B cell (primary cell): Measurements from ENCODE around the gene FERMT3. TPM values are rescaled to one million over a fixed set of nuclear protein-coding genes. Genes with fewer than 3 reads are reported as not detected.

Experiments
- ATAC-seq: fragments of 200-7000 bp; cut with Tn5 transposase; one replicate; pipeline ENCODE4 v1.10.0; 2021; ENCODE audit warnings: low read depth, mild to moderate bottlenecking, moderate number of reproducible peaks, moderate library complexity
- CTCF ChIA-PET: fragments of 350-600 bp; sonication (Branson Sonifier 250); formaldehyde crosslinking; loops from one replicate; lab custom pipeline; 2021; ENCODE audit warnings: antibody characterized with exemption, inconsistent platforms; lab: Charles Lee
- POLR2A ChIA-PET: fragments of 350-600 bp; sonication (Branson Sonifier 250); formaldehyde crosslinking; loops from one replicate; lab custom pipeline; 2021; ENCODE audit warnings: antibody characterized with exemption; lab: Charles Lee
- DNase-seq: peaks from one replicate; pipeline ENCODE4 v3.0.0; 2013
- H2AFZ ChIP-seq: 2 replicates; pipeline ENCODE4 v1.6.1; 2012; ENCODE audit warnings: mild to moderate bottlenecking, low read depth, low read length; ENCODE audit not compliant: insufficient read depth, poor library complexity, severe bottlenecking
- H3K27ac ChIP-seq, 2 donors: 1 replicate in 1 of 2; 2 replicates in 1 of 2; pipeline ENCODE4 v1.5.1; 2012 to 2013; ENCODE audit warnings: low read length in 2 of 2, mild to moderate bottlenecking in 2 of 2, moderate library complexity in 1 of 2
- H3K27me3 ChIP-seq, 4 experiments: fragments of 200-600 bp in 1 of 4; sonication (generic) in 1 of 4; replicated peaks in 1 of 4; 1 replicate in 2 of 4; 2 replicates in 2 of 4; pipeline versions ENCODE4 v1.6.1 to v1.7.0; 2013 to 2016; ENCODE audit warnings: low read length in 3 of 4, mild to moderate bottlenecking in 2 of 4, mixed read lengths in 1 of 4, moderate library complexity in 1 of 4; ENCODE audit not compliant: insufficient read depth in 4 of 4, control insufficient read depth in 3 of 4; ENCODE audit errors: control extremely low read depth in 1 of 4
- H3K36me3 ChIP-seq, 2 experiments: replicated peaks in 1 of 2; 1 replicate in 1 of 2; 2 replicates in 1 of 2; pipeline versions ENCODE4 v1.6.1 to v1.7.1; 2013; ENCODE audit warnings: low read length in 1 of 2; ENCODE audit not compliant: insufficient read depth in 2 of 2, control insufficient read depth in 1 of 2; ENCODE audit errors: control extremely low read depth in 1 of 2, extremely low read depth in 1 of 2
- H3K4me1 ChIP-seq, 2 donors: fragments of 200-600 bp in 1 of 2; sonication (generic) in 1 of 2; 1 replicate in 1 of 2; 2 replicates in 1 of 2; pipeline versions ENCODE4 v1.5.1 to v1.6.1; 2013 to 2017; ENCODE audit warnings: low read length in 2 of 2; ENCODE audit not compliant: control insufficient read depth in 2 of 2, insufficient read depth in 2 of 2
- H3K4me2 ChIP-seq: replicated peaks from 2 replicates; pipeline ENCODE3; 2012; ENCODE audit warnings: mild to moderate bottlenecking, low read depth, low read length; ENCODE audit not compliant: poor library complexity, severe bottlenecking
- H3K4me3 ChIP-seq, 5 experiments: fragments of 200-600 bp in 1 of 5; sonication (generic) in 1 of 5; 1 replicate in 3 of 5; 2 replicates in 2 of 5; pipeline versions ENCODE4 v1.5.1 to v1.7.0; 2011 to 2016; ENCODE audit warnings: low read length in 4 of 5, mild to moderate bottlenecking in 4 of 5, low read depth in 2 of 5, control low read depth in 1 of 5, moderate library complexity in 1 of 5; ENCODE audit not compliant: insufficient read depth in 1 of 5; ENCODE audit errors: control extremely low read depth in 1 of 5, extremely low read depth in 1 of 5
- H3K79me2 ChIP-seq: fragments of 200-600 bp; sonication (generic); one replicate; pipeline ENCODE4 v1.6.0; 2016; ENCODE audit warnings: low read length; ENCODE audit not compliant: control insufficient read depth, insufficient read depth
- H3K9ac ChIP-seq: fragments of 200-600 bp; sonication (generic); 2 replicates; pipeline ENCODE4 v1.6.1; 2017; ENCODE audit warnings: mild to moderate bottlenecking, low read length, moderate library complexity
- H3K9me3 ChIP-seq, 3 donors: one replicate each; pipeline versions ENCODE4 v1.6.1 to v1.7.1; 2013; ENCODE audit warnings: low read length in 2 of 3; ENCODE audit not compliant: control insufficient read depth in 2 of 3, insufficient read depth in 1 of 3; ENCODE audit errors: control extremely low read depth in 1 of 3
- H4K20me1 ChIP-seq: 2 replicates; pipeline ENCODE4 v1.6.0; 2012; ENCODE audit warnings: mild to moderate bottlenecking, low read length; ENCODE audit not compliant: insufficient read depth, control insufficient read depth, poor library complexity, severe bottlenecking
- H3K27ac Mint-ChIP-seq: one replicate; pipeline ENCODE4 v1.8.0; 2021; ENCODE audit warnings: mixed read lengths
- H3K27me3 Mint-ChIP-seq: one replicate; pipeline ENCODE4 v1.8.0; 2021; ENCODE audit warnings: mixed read lengths
- H3K4me1 Mint-ChIP-seq: one replicate; pipeline ENCODE4 v1.8.0; 2021; ENCODE audit warnings: mixed read lengths
- H3K4me3 Mint-ChIP-seq: one replicate; pipeline ENCODE4 v1.8.0; 2021; ENCODE audit warnings: mixed read lengths
- H3K9me3 Mint-ChIP-seq: one replicate; pipeline ENCODE4 v1.8.0; 2022; ENCODE audit warnings: mixed read lengths; ENCODE audit not compliant: insufficient read depth
- EZH2 ChIP-seq: IDR thresholded peaks from 2 replicates; pipeline ENCODE4 v1.6.1; 2012; ENCODE audit warnings: borderline replicate concordance, low read depth, mild to moderate bottlenecking, moderate library complexity, low read length; ENCODE audit not compliant: insufficient read depth, poor library complexity, severe bottlenecking
- WGBS: methylation state at CpG from one replicate; pipeline ENCODE4 v1.1.5; 2013; ENCODE audit warnings: missing lambda C conversion rate; ENCODE audit not compliant: insufficient coverage; 5-methylcytosine and 5-hydroxymethylcytosine counted together
- intact Hi-C: fragments of 100-400 bp; cut with micrococcal nuclease; formaldehyde crosslinking; loops from one replicate; pipeline ENCODE4 v1.10.0; 2022
- polyA plus RNA-seq: library from polyadenylated mRNA; depleted of rRNA; stranded (reverse); fragments of >200 nt; gene quantifications from 2 replicates; pipeline ENCODE4 v1.2.3, GENCODE V29; 2012
- total RNA-seq, 2 donors: library from RNA; stranded (reverse); fragments of 120-200 nt in 1 of 2; gene quantifications; 1 replicate in 1 of 2; 2 replicates in 1 of 2; pipeline versions ENCODE4 v1.2.3 to v1.2.4, GENCODE V29; 2013 to 2022
- TF ChIP-seq, protein P1 (sequence below): fragments of 200-600 bp; IDR thresholded peaks from one replicate; pipeline ENCODE4 v1.8.0; 2022; ENCODE audit warnings: antibody characterized with exemption, mild to moderate bottlenecking

FERMT3 gene
- total and polyA plus RNA-seq, 2 donors (not counting 1 experiment from before 2014, with no cell fraction given): 96.2 to 170 TPM

DNA sequence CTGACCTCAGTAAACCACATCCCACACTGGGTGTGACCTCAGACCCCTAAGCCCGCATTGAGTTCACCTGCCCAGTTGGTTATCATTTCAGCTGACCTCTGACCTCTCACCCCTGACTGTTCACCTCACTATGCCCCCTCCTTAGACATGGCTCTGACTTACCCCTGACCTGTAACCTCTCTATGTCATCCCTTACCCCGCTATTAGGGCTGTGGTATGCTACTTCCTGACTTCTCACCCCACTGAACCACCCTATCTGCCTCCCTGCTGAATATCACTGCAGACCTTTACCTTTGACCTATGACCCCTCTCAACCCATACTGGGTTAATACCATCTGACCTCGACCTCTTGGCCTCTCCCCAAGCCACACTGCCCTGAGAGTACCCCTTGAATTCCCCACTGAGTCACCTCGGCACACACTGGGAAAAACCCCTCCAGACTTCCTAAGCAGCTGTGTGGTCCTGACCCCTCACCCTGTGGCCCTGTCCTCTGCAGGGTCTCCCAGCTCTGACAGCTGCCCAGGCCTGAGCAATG is 53.1 kb downstream of the FERMT3 start:
- no peak overlapping the region for H3K4me2 ChIP-seq
- CTCF ChIA-PET: interaction anchor here (0.6 kb wide), 1 partner anchor 10 kb away, joined by 3 read pairs; no protein-coding TSS in a partner anchor
- WGBS: 95% methylated on average over 4 of the region's 4 CpGs
- Mint-ChIP-seq H3K4me1 (no peaks in the 10 kb centered on the region), H3K9me3 (no peaks in the 10 kb centered on the region), H3K27me3 (no peaks in the 10 kb centered on the region), H3K27ac (no peak overlapping the region), H3K4me3 (no peak overlapping the region)
- no peaks in the 10 kb centered on the region for H3K79me2 ChIP-seq
- DNase-seq (no peak), ATAC-seq (no peak)
- H3K9me3 ChIP-seq: no peaks in the 10 kb centered on the region
- H3K9ac ChIP-seq: no peak overlapping the region
- H3K36me3 ChIP-seq: no peaks in the 10 kb centered on the region
- POLR2A ChIA-PET: interaction anchor here (0.6 kb wide), 1 partner anchor 68 kb away, joined by 4 read pairs; no protein-coding TSS in a partner anchor
- no peak overlapping the region for H3K27ac ChIP-seq
- H3K4me1 ChIP-seq: no peaks in the 10 kb centered on the region
- no peaks in the 10 kb centered on the region for H4K20me1 ChIP-seq
- H3K4me3 ChIP-seq: no peak overlapping the region
- no peak overlapping the region for H2AFZ ChIP-seq
- TF ChIP-seq EZH2: no peak
- TF ChIP-seq, protein P1, sequence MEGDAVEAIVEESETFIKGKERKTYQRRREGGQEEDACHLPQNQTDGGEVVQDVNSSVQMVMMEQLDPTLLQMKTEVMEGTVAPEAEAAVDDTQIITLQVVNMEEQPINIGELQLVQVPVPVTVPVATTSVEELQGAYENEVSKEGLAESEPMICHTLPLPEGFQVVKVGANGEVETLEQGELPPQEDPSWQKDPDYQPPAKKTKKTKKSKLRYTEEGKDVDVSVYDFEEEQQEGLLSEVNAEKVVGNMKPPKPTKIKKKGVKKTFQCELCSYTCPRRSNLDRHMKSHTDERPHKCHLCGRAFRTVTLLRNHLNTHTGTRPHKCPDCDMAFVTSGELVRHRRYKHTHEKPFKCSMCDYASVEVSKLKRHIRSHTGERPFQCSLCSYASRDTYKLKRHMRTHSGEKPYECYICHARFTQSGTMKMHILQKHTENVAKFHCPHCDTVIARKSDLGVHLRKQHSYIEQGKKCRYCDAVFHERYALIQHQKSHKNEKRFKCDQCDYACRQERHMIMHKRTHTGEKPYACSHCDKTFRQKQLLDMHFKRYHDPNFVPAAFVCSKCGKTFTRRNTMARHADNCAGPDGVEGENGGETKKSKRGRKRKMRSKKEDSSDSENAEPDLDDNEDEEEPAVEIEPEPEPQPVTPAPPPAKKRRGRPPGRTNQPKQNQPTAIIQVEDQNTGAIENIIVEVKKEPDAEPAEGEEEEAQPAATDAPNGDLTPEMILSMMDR: no peak
- intact Hi-C loops: no loop called here
- no peaks in the 10 kb centered on the region for H3K27me3 ChIP-seq

DNA sequence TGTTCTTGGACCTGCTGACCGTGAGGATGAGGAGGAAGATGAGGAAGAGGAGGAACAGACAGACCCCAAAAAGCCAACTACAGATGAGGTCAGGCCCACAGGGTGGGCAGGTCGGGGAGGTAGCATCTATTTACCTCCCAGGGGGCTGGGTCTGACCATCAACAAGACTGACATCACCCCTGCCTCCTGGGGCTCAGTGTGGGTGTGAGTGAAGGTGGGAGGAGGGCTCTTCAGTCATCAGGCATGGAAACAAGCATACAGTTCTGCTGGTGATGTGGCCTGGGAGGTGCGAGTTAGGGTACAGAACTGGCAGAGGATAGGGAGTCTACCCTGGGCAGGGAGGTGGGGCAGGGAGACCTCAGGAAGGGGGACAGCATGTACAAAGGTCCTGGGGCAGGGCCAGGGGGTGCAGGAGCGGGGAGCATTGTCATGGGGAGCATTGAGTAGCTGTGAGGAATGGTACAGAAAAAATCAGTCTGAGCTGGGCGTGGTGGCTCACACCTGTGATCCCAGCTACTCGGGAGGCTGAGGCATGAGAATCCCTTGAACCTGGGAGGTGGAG is 53.7 kb downstream of the FERMT3 start:
- no peak overlapping the region for H2AFZ ChIP-seq
- no peaks in the 10 kb centered on the region for H3K4me1 ChIP-seq
- no peak for DNase-seq
- no peak overlapping the region for H3K27ac ChIP-seq
- no peaks in the 10 kb centered on the region for H4K20me1 ChIP-seq
- ChIA-PET POLR2A (no interaction called here), CTCF (no interaction called here)
- H3K27ac Mint-ChIP-seq: no peak overlapping the region
- no peaks in the 10 kb centered on the region for H3K9me3 Mint-ChIP-seq
- intact Hi-C loops: no loop called here
- no peak overlapping the region for H3K9ac ChIP-seq
- no peaks in the 10 kb centered on the region for H3K79me2 ChIP-seq
- WGBS: 84% methylated on average over 4 of the region's 6 CpGs
- no peaks in the 10 kb centered on the region for H3K27me3 ChIP-seq
- TF ChIP-seq EZH2: no peak
- TF ChIP-seq, protein P1: no peak
- H3K4me2 ChIP-seq: no peak overlapping the region
- no peak overlapping the region for H3K4me3 ChIP-seq
- no peaks in the 10 kb centered on the region for H3K4me1 Mint-ChIP-seq
- no peaks in the 10 kb centered on the region for H3K36me3 ChIP-seq
- H3K27me3 Mint-ChIP-seq: no peaks in the 10 kb centered on the region
- no peak for ATAC-seq
- H3K9me3 ChIP-seq: no peaks in the 10 kb centered on the region
- H3K4me3 Mint-ChIP-seq: no peak overlapping the region
